Neural cell (in vitro differentiated cells): ENCODE results near the gene DENND11. TPM values are rescaled to one million over a fixed set of nuclear protein-coding genes. Genes with fewer than 3 reads are reported as not detected.

ENCODE experiments used
- H2AFZ ChIP-seq: fragments of 200-600, 300-800 bp; sonication (generic), shearing (Covaris generic); 2 replicates; pipeline ENCODE4 v1.6.0; 2014; ENCODE audit warnings: low read depth, mild to moderate bottlenecking, antibody characterized with exemption, low read length, moderate library complexity
- H3F3A ChIP-seq: fragments of 200-600 bp; shearing (Covaris generic); 2 replicates; pipeline ENCODE4 v1.6.1; 2016; ENCODE audit warnings: mild to moderate bottlenecking, moderate library complexity, mixed read lengths, antibody characterized with exemption, low read length; ENCODE audit not compliant: insufficient read depth, poor library complexity, severe bottlenecking
- H3K27ac ChIP-seq: fragments of 200-600, 300-800 bp; sonication (generic), shearing (Covaris generic); 2 replicates; pipeline ENCODE4 v1.5.1; 2014; ENCODE audit warnings: mild to moderate bottlenecking, low read length, moderate library complexity
- H3K27me3 ChIP-seq: fragments of 300-800, 200-600 bp; sonication (generic), shearing (Covaris generic); 2 replicates; pipeline ENCODE4 v1.6.0; 2014; ENCODE audit warnings: mild to moderate bottlenecking, low read depth, low read length, moderate library complexity; ENCODE audit not compliant: insufficient read depth
- H3K36me3 ChIP-seq: fragments of 300-800, 200-600 bp; sonication (generic), shearing (Covaris generic); 2 replicates; pipeline ENCODE4 v1.5.1; 2014; ENCODE audit warnings: mild to moderate bottlenecking, antibody characterized with exemption, low read length, moderate library complexity; ENCODE audit not compliant: insufficient read depth
- H3K4me2 ChIP-seq: fragments of 300-800, 200-600 bp; sonication (generic), shearing (Covaris generic); 2 replicates; pipeline ENCODE4 v1.6.0; 2014; ENCODE audit warnings: mild to moderate bottlenecking, low read length
- H3K4me3 ChIP-seq: fragments of 300-800, 200-600 bp; sonication (generic), shearing (Covaris generic); 2 replicates; pipeline ENCODE4 v1.5.1; 2014; ENCODE audit warnings: mild to moderate bottlenecking, low read length, moderate library complexity
- H3K79me2 ChIP-seq: fragments of 200-600 bp; shearing (Covaris generic); replicated peaks from 2 replicates; pipeline ENCODE4 v1.6.0; 2014; ENCODE audit warnings: mild to moderate bottlenecking, low read length, moderate library complexity; ENCODE audit not compliant: insufficient read depth
- H3K9ac ChIP-seq: fragments of 300-800, 200-600 bp; sonication (generic), shearing (Covaris generic); 2 replicates; pipeline ENCODE4 v1.6.1; 2016; ENCODE audit warnings: mild to moderate bottlenecking, low read length, mixed read lengths
- H3K9me2 ChIP-seq: fragments of 200-600 bp; shearing (Covaris generic); 2 replicates; pipeline ENCODE4 v1.6.1; 2016; ENCODE audit warnings: mild to moderate bottlenecking, low read length, mixed read lengths; ENCODE audit not compliant: insufficient read depth
- H3K9me3 ChIP-seq: fragments of 200-600, 300-800 bp; sonication (generic), shearing (Covaris generic); 2 replicates; pipeline ENCODE4 v1.6.1; 2016; ENCODE audit warnings: mild to moderate bottlenecking, mixed run types, low read length, moderate library complexity, mixed read lengths
- H4K20me1 ChIP-seq: fragments of 200-600 bp; shearing (Covaris generic); 2 replicates; pipeline ENCODE4 v1.6.1; 2016; ENCODE audit warnings: mild to moderate bottlenecking, mixed run types; ENCODE audit not compliant: insufficient read depth
- EP300 ChIP-seq: fragments of 450-650 bp; conservative IDR thresholded peaks from 2 replicates; pipeline ENCODE4 v1.6.1; 2014; ENCODE audit warnings: antibody characterized with exemption, mild to moderate bottlenecking, moderate library complexity; ENCODE audit not compliant: poor library complexity, severe bottlenecking
- EZH2 ChIP-seq: fragments of 200-600, 300-800 bp; shearing (Covaris generic), sonication (generic); IDR thresholded peaks from 2 replicates; pipeline ENCODE4 v1.6.1; 2014; ENCODE audit warnings: antibody characterized with exemption, low read length, borderline replicate concordance, mild to moderate bottlenecking; ENCODE audit not compliant: insufficient read depth, poor library complexity, severe bottlenecking
- MXI1 ChIP-seq: fragments of 450-650 bp; conservative IDR thresholded peaks from 2 replicates; pipeline ENCODE4 v1.6.1; 2014; ENCODE audit warnings: antibody characterized with exemption, mild to moderate bottlenecking; ENCODE audit not compliant: poor library complexity, severe bottlenecking
- POLR2AphosphoS5 ChIP-seq: IDR thresholded peaks from 2 replicates; pipeline ENCODE4 v1.6.1; 2012
- RAD21 ChIP-seq: fragments of 450-650 bp; conservative IDR thresholded peaks from 2 replicates; pipeline ENCODE4 v1.6.1; 2014; ENCODE audit warnings: antibody characterized with exemption, mild to moderate bottlenecking, moderate library complexity
- SMC3 ChIP-seq: fragments of 450-650 bp; conservative IDR thresholded peaks from 2 replicates; pipeline ENCODE4 v1.6.1; 2014; ENCODE audit warnings: antibody characterized with exemption, mild to moderate bottlenecking, moderate library complexity; ENCODE audit not compliant: poor library complexity
- TAF1 ChIP-seq: IDR thresholded peaks from 2 replicates; pipeline ENCODE4 v1.6.1; 2012; ENCODE audit warnings: low read depth
- polyA plus RNA-seq: library from polyadenylated mRNA; depleted of rRNA; stranded (reverse); fragments of >200 nt; gene quantifications from 2 replicates; pipeline ENCODE4 v1.2.3, GENCODE V29; 2014
- TF ChIP-seq, protein P1 (sequence below): fragments of 450-650 bp; IDR thresholded peaks from 2 replicates; pipeline ENCODE4 v1.5.1; 2014; ENCODE audit warnings: antibody characterized with exemption, mild to moderate bottlenecking, moderate library complexity; ENCODE audit not compliant: poor library complexity, severe bottlenecking
- TF ChIP-seq, protein P2 (sequence below): IDR thresholded peaks from 2 replicates; pipeline ENCODE4 v1.6.1; 2012; ENCODE audit warnings: borderline replicate concordance

The DENND11 gene
- polyA plus RNA-seq, 1 donor from 2014 or later, result 24.5 TPM

DNA sequence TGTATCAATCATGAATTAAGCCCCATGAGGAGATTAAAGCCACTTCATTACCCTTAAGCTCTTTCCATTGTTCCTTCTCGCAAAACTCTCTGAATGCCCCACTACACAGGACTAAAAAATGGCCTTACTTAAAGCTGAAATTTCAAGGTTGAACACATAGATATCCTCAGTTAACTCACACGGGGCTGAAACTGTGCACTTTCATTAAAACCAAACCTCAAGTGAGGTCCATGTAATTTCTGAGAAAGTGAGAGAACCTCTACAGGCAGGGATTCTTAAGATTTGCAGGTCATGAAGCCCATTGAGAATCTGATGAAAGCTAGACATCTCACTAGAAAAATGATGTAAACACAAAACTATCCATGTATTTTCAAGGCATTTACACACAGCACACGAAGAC is 15.9 kb downstream of the DENND11 start:
- no peaks in the 10 kb centered on the region for H3K9me3 ChIP-seq
- H3K4me2 ChIP-seq, result no peak overlapping the region
- H3K9ac ChIP-seq, result no peak overlapping the region
- H4K20me1 ChIP-seq, result no peaks in the 10 kb centered on the region
- H3K27ac ChIP-seq, result no peak overlapping the region
- H3K4me3 ChIP-seq, result no peak overlapping the region
- no peak overlapping the region for H2AFZ ChIP-seq
- H3K79me2 ChIP-seq, result no peaks in the 10 kb centered on the region
- H3K9me2 ChIP-seq, result no peaks in the 10 kb centered on the region
- no peaks in the 10 kb centered on the region for H3K27me3 ChIP-seq
- no peaks in the 10 kb centered on the region for H3F3A ChIP-seq
- H3K36me3 ChIP-seq, result no peaks in the 10 kb centered on the region
- TF ChIP-seq, protein P1, sequence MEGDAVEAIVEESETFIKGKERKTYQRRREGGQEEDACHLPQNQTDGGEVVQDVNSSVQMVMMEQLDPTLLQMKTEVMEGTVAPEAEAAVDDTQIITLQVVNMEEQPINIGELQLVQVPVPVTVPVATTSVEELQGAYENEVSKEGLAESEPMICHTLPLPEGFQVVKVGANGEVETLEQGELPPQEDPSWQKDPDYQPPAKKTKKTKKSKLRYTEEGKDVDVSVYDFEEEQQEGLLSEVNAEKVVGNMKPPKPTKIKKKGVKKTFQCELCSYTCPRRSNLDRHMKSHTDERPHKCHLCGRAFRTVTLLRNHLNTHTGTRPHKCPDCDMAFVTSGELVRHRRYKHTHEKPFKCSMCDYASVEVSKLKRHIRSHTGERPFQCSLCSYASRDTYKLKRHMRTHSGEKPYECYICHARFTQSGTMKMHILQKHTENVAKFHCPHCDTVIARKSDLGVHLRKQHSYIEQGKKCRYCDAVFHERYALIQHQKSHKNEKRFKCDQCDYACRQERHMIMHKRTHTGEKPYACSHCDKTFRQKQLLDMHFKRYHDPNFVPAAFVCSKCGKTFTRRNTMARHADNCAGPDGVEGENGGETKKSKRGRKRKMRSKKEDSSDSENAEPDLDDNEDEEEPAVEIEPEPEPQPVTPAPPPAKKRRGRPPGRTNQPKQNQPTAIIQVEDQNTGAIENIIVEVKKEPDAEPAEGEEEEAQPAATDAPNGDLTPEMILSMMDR, result no peak
- TF ChIP-seq EP300 (no peak), RAD21 (no peak), SMC3 (no peak), TAF1 (no peak), MXI1 (no peak), POLR2AphosphoS5 (no peak)
- TF ChIP-seq, protein P2, sequence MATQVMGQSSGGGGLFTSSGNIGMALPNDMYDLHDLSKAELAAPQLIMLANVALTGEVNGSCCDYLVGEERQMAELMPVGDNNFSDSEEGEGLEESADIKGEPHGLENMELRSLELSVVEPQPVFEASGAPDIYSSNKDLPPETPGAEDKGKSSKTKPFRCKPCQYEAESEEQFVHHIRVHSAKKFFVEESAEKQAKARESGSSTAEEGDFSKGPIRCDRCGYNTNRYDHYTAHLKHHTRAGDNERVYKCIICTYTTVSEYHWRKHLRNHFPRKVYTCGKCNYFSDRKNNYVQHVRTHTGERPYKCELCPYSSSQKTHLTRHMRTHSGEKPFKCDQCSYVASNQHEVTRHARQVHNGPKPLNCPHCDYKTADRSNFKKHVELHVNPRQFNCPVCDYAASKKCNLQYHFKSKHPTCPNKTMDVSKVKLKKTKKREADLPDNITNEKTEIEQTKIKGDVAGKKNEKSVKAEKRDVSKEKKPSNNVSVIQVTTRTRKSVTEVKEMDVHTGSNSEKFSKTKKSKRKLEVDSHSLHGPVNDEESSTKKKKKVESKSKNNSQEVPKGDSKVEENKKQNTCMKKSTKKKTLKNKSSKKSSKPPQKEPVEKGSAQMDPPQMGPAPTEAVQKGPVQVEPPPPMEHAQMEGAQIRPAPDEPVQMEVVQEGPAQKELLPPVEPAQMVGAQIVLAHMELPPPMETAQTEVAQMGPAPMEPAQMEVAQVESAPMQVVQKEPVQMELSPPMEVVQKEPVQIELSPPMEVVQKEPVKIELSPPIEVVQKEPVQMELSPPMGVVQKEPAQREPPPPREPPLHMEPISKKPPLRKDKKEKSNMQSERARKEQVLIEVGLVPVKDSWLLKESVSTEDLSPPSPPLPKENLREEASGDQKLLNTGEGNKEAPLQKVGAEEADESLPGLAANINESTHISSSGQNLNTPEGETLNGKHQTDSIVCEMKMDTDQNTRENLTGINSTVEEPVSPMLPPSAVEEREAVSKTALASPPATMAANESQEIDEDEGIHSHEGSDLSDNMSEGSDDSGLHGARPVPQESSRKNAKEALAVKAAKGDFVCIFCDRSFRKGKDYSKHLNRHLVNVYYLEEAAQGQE, result no peak

DNA sequence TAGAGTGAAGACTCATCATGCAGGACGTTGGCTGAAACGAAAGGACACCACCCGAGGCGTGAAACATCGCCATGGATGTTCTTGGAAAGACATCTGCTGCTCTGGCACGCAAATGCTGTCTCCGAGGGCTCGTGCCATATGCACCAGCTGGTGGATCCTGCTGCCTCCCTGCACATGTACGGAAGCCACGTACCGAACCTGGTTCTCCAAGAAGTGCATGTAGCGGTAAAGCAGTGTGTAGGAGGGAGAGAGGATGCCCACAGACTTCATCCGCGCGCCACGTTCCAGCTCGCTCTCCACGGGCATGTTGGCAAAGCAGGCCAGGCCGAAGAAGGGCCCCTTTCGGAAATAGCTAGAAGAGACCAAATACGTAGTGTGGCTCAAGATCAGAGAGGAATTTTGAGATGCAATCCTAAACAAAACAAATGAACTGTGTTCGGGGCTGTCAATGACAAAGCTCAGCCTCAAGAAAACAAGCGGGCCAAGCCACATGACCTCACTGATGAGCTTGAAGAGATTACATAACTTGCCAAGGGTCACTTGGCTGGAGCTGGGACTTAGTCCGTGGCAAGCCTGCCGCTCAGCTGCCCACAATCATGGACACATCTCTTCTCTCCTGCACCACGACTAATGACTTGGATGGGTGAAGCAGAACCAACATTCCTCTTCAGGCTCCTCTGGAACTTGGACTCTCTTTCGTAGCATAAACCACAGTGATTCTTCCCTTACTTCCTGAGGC is 16.5 kb downstream of the DENND11 start:
- Histone ChIP-seq H3F3A (no peaks in the 10 kb centered on the region), H3K4me2 (no peak overlapping the region), H3K36me3 (no peaks in the 10 kb centered on the region), H3K27ac (no peak overlapping the region), H3K4me3 (no peak overlapping the region), H3K9me3 (no peaks in the 10 kb centered on the region), H3K27me3 (no peaks in the 10 kb centered on the region), H3K79me2 (no peaks in the 10 kb centered on the region), H2AFZ (no peak overlapping the region), H3K9ac (no peak overlapping the region), H3K9me2 (no peaks in the 10 kb centered on the region), H4K20me1 (no peaks in the 10 kb centered on the region)
- TF ChIP-seq MXI1 (no peak), RAD21 (no peak), TAF1 (no peak), EZH2 (no peak), POLR2AphosphoS5 (no peak), SMC3 (no peak), EP300 (no peak)
- TF ChIP-seq, protein P2, result no peak
- TF ChIP-seq, protein P1, result no peak
